Coronary artery (tissue), 2 donors: ENCODE results near the gene TAX1BP1.

Source experiments
- DNase-seq: peaks from one replicate; pipeline ENCODE4 v3.0.0-alpha.2; 2017; ENCODE audit warnings: low spot score
- H3K27ac ChIP-seq, 2 donors: fragments of 200-600 bp; sonication (generic); one replicate each; pipeline ENCODE4 v1.5.1; 2016 to 2019
- H3K4me3 ChIP-seq: fragments of 200-600 bp; sonication (generic); 2 replicates; pipeline ENCODE4 v1.5.1; 2016; ENCODE audit warnings: mild to moderate bottlenecking, moderate library complexity
- TF ChIP-seq, protein P1 (sequence below): fragments of 200-600 bp; sonication (generic); IDR thresholded peaks from one replicate; pipeline ENCODE4 v1.5.1; 2019; ENCODE audit warnings: antibody characterized with exemption

The TAX1BP1 gene

DNA sequence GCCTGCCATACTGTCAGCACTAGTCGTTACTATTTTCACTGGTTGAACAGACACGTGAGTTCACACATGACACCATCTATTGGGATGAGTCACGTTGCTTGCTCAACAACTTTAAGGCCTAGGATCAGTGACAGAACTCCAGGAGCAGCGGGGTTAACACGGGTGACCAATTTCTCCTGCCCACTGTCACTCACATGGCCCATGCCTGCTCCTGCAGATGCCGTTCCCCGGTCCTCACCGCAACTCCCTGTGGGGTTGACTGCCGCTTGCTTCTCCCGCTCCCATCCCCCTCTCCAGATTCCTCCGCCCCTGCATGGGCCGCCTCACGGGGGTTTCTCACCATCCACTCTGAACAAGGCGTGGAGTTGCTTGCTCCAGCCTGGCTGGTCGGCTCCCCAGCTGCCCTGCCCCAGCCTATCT, 128.2 kb downstream of the TAX1BP1 start:
- no peak for DNase-seq
- TF ChIP-seq, protein P1, sequence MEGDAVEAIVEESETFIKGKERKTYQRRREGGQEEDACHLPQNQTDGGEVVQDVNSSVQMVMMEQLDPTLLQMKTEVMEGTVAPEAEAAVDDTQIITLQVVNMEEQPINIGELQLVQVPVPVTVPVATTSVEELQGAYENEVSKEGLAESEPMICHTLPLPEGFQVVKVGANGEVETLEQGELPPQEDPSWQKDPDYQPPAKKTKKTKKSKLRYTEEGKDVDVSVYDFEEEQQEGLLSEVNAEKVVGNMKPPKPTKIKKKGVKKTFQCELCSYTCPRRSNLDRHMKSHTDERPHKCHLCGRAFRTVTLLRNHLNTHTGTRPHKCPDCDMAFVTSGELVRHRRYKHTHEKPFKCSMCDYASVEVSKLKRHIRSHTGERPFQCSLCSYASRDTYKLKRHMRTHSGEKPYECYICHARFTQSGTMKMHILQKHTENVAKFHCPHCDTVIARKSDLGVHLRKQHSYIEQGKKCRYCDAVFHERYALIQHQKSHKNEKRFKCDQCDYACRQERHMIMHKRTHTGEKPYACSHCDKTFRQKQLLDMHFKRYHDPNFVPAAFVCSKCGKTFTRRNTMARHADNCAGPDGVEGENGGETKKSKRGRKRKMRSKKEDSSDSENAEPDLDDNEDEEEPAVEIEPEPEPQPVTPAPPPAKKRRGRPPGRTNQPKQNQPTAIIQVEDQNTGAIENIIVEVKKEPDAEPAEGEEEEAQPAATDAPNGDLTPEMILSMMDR = no peak
- H3K4me3 ChIP-seq = no peak overlapping the region
- no peak overlapping the region for H3K27ac ChIP-seq

DNA sequence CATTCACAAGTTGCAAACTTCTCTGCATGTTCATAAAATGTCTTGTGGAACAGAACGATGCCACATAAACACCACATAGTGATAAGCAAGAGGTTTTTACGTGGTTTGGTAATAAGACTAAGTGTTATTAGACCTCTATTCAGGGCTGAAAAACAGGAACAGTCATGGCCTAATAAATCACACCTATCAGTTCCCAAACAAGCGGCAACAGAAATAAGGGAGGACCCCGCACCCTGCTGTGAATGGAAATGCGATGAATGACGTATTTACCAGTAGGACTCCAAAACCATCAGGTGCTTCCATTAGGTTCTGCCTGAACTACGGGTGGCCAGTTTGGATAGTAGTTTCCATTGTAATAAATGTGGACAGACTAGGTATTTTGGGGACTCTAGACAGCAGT, 129.1 kb downstream of the TAX1BP1 start:
- Histone ChIP-seq H3K4me3 (no peak overlapping the region), H3K27ac (no peak overlapping the region)
- DNase-seq = no peak
- TF ChIP-seq, protein P1 = no peak

- Histone ChIP-seq H3K4me3 (no peak overlapping the region), H3K27ac (no peak overlapping the region)
- DNase-seq = no peak
- TF ChIP-seq, protein P1 = no peak
Observed at GRCh38 chr7:27870595-27870994, 130.6 kb downstream of the TAX1BP1 start.

- H3K4me3 ChIP-seq = no peak overlapping the region
- H3K27ac ChIP-seq = no peak overlapping the region
- TF ChIP-seq, protein P1 = no peak
- DNase-seq = no peak
Observed at GRCh38 chr7:27871086-27871485, 131.1 kb downstream of the TAX1BP1 start.

- TF ChIP-seq, protein P1 = no peak
- no peak for DNase-seq
- Histone ChIP-seq H3K27ac (no peak overlapping the region), H3K4me3 (no peak overlapping the region)
Observed at GRCh38 chr7:27871866-27872265, 131.9 kb downstream of the TAX1BP1 start.

DNA sequence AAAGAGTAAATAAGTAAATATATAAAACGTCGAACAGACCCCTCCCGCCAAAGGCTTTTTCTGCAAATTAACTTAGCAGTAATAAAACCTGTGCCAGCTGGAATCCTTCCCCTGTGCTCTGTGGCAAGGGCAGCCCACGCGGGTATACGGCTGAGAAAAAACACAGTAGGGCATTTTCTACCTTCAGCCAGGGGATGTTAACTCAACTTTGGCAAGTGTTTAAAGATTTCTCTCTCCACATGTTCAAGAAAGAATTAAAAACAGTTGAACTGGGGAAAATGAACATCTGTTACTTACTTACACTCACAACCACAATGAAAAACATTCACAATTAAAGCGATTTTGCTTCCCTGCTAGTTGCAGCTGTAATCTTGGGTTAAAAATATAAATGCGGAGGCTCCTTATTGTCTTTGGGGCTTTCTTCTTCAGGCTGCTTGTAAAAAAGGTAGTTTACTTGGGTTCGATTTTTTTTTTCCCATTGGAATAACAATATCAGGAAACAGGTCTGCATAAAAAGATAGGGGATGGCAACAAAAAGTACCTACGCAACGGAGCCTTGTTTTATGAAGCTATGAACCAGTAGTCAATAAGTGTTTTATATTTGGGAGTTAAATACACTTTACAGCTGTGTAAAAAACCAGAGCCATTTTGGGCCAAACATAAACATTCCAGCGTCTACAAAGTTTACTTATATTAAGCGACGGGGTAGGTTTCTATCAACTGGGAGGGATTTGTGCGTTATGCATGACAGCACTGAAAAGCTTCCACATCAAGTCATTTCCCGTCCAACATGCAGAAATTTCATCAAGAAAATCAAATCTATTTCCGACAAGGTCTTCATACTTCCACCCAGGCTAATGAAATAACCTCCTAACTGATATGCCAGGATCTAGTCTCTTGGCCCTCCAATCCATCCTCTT, 132.7 kb downstream of the TAX1BP1 start:
- Histone ChIP-seq H3K4me3 (no peak overlapping the region), H3K27ac (no peak overlapping the region)
- DNase-seq = no peak
- TF ChIP-seq, protein P1 = no peak
